Prostate gland (tissue), 2 donors: ENCODE data around the gene EML1. TPM values are rescaled to one million over a fixed set of nuclear protein-coding genes. Genes with fewer than 3 reads are reported as not detected.

Experiments used
- DNase-seq: peaks from one replicate; pipeline ENCODE4 v3.0.0-alpha.2; 2019; ENCODE audit warnings: low spot score
- H3K27ac ChIP-seq, 2 donors: fragments of 200-600 bp; sonication (generic); 2 replicates each; pipeline ENCODE4 v1.5.1; 2017 to 2019
- H3K27me3 ChIP-seq: fragments of 200-600 bp; sonication (generic); replicated peaks from 2 replicates; pipeline ENCODE4 v1.5.1; 2019; ENCODE audit not compliant: insufficient read depth
- H3K36me3 ChIP-seq, 2 donors: fragments of 200-600 bp; sonication (generic); 1 replicate in 1 of 2; 2 replicates in 1 of 2; pipeline versions ENCODE4 v1.5.1 to v1.8.1; 2017 to 2019
- H3K4me1 ChIP-seq: fragments of 200-600 bp; sonication (generic); replicated peaks from 2 replicates; pipeline ENCODE4 v1.5.1; 2019
- H3K4me3 ChIP-seq, 2 donors: fragments of 200-600 bp; sonication (generic); 2 replicates each; pipeline ENCODE4 v1.5.1; 2017 to 2019
- H3K9me3 ChIP-seq: fragments of 200-600 bp; sonication (generic); 2 replicates; pipeline ENCODE4 v1.5.1; 2017
- CTCF ChIP-seq, 4 experiments: fragments of 200-600 bp in 2 of 4; fragments of 450-650 bp in 2 of 4; sonication (generic) in 2 of 4; IDR thresholded peaks; 1 replicate in 3 of 4; 2 replicates in 1 of 4; pipeline ENCODE4 v1.5.1; 2016 to 2019; ENCODE audit warnings: antibody characterized with exemption in 4 of 4, mild to moderate bottlenecking in 2 of 4, moderate library complexity in 2 of 4
- POLR2A ChIP-seq: fragments of 450-650 bp; IDR thresholded peaks from one replicate; pipeline ENCODE4 v1.6.1; 2016; ENCODE audit warnings: antibody characterized with exemption, mild to moderate bottlenecking
- POLR2AphosphoS5 ChIP-seq: sonication (generic); formaldehyde crosslinking; IDR thresholded peaks from one replicate; pipeline ENCODE4 v1.6.1; 2017; ENCODE audit warnings: antibody characterized with exemption
- WGBS: methylation state at CpG from one replicate; pipeline ENCODE4 v1.1.5; 2018; 5-methylcytosine and 5-hydroxymethylcytosine counted together
- intact Hi-C: fragments of 100-400 bp; cut with DNase I; formaldehyde crosslinking; loops from one replicate; pipeline ENCODE4 v1.14.2; 2022
- total RNA-seq, 2 donors: library from RNA; depleted of rRNA; stranded (reverse); fragments of >200 nt; gene quantifications; one replicate each; pipeline ENCODE4 v1.1.0, GENCODE V29; 2016

EML1 gene
- total RNA-seq, 2 donors from 2014 or later = 7.0 to 31.8 TPM

GRCh38 chr14:99840265-99840664, 47.1 kb downstream of the EML1 start:
- no peak for TF ChIP-seq CTCF (IDR thresholded peaks at IDR 0.05)
- no peak for TF ChIP-seq POLR2AphosphoS5
- TF ChIP-seq POLR2A = no peak
- no peaks in the 10 kb centered on the region for H3K4me1 ChIP-seq
- H3K4me3 ChIP-seq = no peak overlapping the region
- no peaks in the 10 kb centered on the region for H3K27me3 ChIP-seq
- intact Hi-C loops = no loop called here
- H3K9me3 ChIP-seq = no peaks in the 10 kb centered on the region
- H3K36me3 ChIP-seq = no peaks in the 10 kb centered on the region
- 91% methylated on average over 6 of the region's 6 CpGs for WGBS
- no peak for DNase-seq
- no peak overlapping the region for H3K27ac ChIP-seq

- DNase-seq = no peak
- Histone ChIP-seq H3K4me3 (no peak overlapping the region), H3K27me3 (no peaks in the 10 kb centered on the region), H3K27ac (no peak overlapping the region), H3K36me3 (no peaks in the 10 kb centered on the region), H3K4me1 (no peaks in the 10 kb centered on the region), H3K9me3 (no peaks in the 10 kb centered on the region)
- no peak for TF ChIP-seq POLR2AphosphoS5
- TF ChIP-seq CTCF (IDR thresholded peaks at IDR 0.05) = no peak
- TF ChIP-seq POLR2A = no peak
- intact Hi-C loops = no loop called here
- WGBS = 69% methylated on average over 5 of the region's 5 CpGs
Measured at GRCh38 chr14:99840774-99841305, 47.6 kb downstream of the EML1 start.

GRCh38 chr14:99841436-99842071, 48.3 kb downstream of the EML1 start:
- Histone ChIP-seq H3K4me3 (no peak overlapping the region), H3K27me3 (no peaks in the 10 kb centered on the region), H3K36me3 (no peaks in the 10 kb centered on the region), H3K27ac (no peak overlapping the region), H3K4me1 (no peaks in the 10 kb centered on the region), H3K9me3 (no peaks in the 10 kb centered on the region)
- intact Hi-C loops = no loop called here
- no peak for TF ChIP-seq CTCF (IDR thresholded peaks at IDR 0.05)
- no peak for TF ChIP-seq POLR2A
- no peak for TF ChIP-seq POLR2AphosphoS5
- no peak for DNase-seq
- 62% methylated on average over 9 of the region's 9 CpGs for WGBS

GRCh38 chr14:99842141-99842540, 48.9 kb downstream of the EML1 start:
- DNase-seq = no peak
- no peaks in the 10 kb centered on the region for H3K9me3 ChIP-seq
- 20% methylated on average over 1 of the region's 1 CpG for WGBS
- H3K4me1 ChIP-seq = no peaks in the 10 kb centered on the region
- no peak overlapping the region for H3K27ac ChIP-seq
- intact Hi-C loops = no loop called here
- TF ChIP-seq POLR2AphosphoS5 = no peak
- no peak for TF ChIP-seq CTCF (IDR thresholded peaks at IDR 0.05)
- no peak for TF ChIP-seq POLR2A
- no peak overlapping the region for H3K4me3 ChIP-seq
- H3K36me3 ChIP-seq = no peaks in the 10 kb centered on the region
- H3K27me3 ChIP-seq = no peaks in the 10 kb centered on the region

GRCh38 chr14:99846808-99847207, 53.6 kb downstream of the EML1 start:
- H3K9me3 ChIP-seq = no peaks in the 10 kb centered on the region
- intact Hi-C loops = no loop called here
- no peak overlapping the region for H3K27ac ChIP-seq
- TF ChIP-seq POLR2AphosphoS5 (no peak), CTCF (IDR thresholded peaks at IDR 0.05) (no peak), POLR2A (no peak)
- H3K27me3 ChIP-seq = no peaks in the 10 kb centered on the region
- DNase-seq = no peak
- no peaks in the 10 kb centered on the region for H3K36me3 ChIP-seq
- no peaks in the 10 kb centered on the region for H3K4me1 ChIP-seq
- H3K4me3 ChIP-seq = no peak overlapping the region
